ENCODE results near the gene TBC1D17.

- TF ChIP-seq CTCF (IDR thresholded peaks at IDR 0.05; ENCODE audit: insufficient read depth, low read length, poor library complexity, severe bottlenecking) (no peak), EZH2phosphoT487 (conservative IDR thresholded peaks at IDR 0.05; ENCODE audit: low read length) (no peak)
Observed at GRCh38 chr19:49850487-49851342, 26.8 kb upstream of the TBC1D17 start, which contains the start of gene PTOV1.

Measured in SU-DHL-6 (cell line).